HepG2 (cell line): Measurements from ENCODE around the gene ACAN. TPM values are rescaled to one million over a fixed set of nuclear protein-coding genes. Genes with fewer than 3 reads are reported as not detected.

Source experiments
- ATAC-seq: fragments of 200-7000 bp; cut with Tn5 transposase; 3 replicates; pipeline ENCODE4 v1.9.1; 2020; ENCODE audit warnings: mild to moderate bottlenecking, moderate library complexity
- BruUV-seq: library from RNA; stranded (reverse); fragments of 400-500 nt; replicated peaks from 2 replicates; lab custom pipeline; 2021; lab: Mats Ljungman, UMichigan
- CTCF ChIA-PET: fragments of 300-600 bp; formaldehyde crosslinking; extraction: SDS; loops from one replicate; lab custom pipeline; 2021; ENCODE audit warnings: low total read pairs, inconsistent platforms, low intra/inter-chr PET ratio; lab: Yijun Ruan, JAX
- POLR2A ChIA-PET: fragments of 350-600 bp; sonication (Branson Sonifier 250); formaldehyde crosslinking; loops from one replicate; lab custom pipeline; 2020; ENCODE audit warnings: antibody characterized with exemption, inconsistent platforms; lab: Yijun Ruan, JAX
- DNase-seq: peaks from one replicate; pipeline ENCODE4 v3.0.0-alpha.2; 2015; ENCODE audit warnings: low spot score
- FAIRE-seq: peaks from 3 replicates; lab custom pipeline; 2011; peaks lifted over from hg19 to GRCh38; lab: Jason Lieb, UNC
- H2AFZ ChIP-seq: one replicate; pipeline ENCODE4 v1.6.1; 2011; ENCODE audit warnings: low read length, inconsistent platforms
- H3K27ac ChIP-seq: fragments of 300-600 bp; 3 replicates; pipeline ENCODE4 v1.8.0; 2011; ENCODE audit warnings: mixed run types, mild to moderate bottlenecking, mixed read lengths, low read length, inconsistent platforms; ENCODE audit not compliant: insufficient read depth; ENCODE audit errors: extremely low read length
- H3K27me3 ChIP-seq, 2 experiments: fragments of 200-600 bp in 1 of 2; 2 replicates in 1 of 2; 3 replicates in 1 of 2; pipeline versions ENCODE4 v1.6.0 to v1.8.0; 2011; ENCODE audit warnings: low read length in 2 of 2, mild to moderate bottlenecking in 2 of 2, moderate library complexity in 2 of 2, inconsistent platforms in 1 of 2; ENCODE audit not compliant: insufficient read depth in 2 of 2, control insufficient read depth in 1 of 2
- H3K36me3 ChIP-seq, 2 experiments: fragments of 200-600 bp in 1 of 2; replicated peaks in 1 of 2; 2 replicates in 1 of 2; 3 replicates in 1 of 2; pipeline versions ENCODE4 v1.5.1 to v1.8.0; 2011; ENCODE audit warnings: low read length in 2 of 2, inconsistent platforms in 1 of 2; ENCODE audit not compliant: insufficient read depth in 2 of 2, control insufficient read depth in 1 of 2
- H3K4me1 ChIP-seq: 2 replicates; pipeline ENCODE4 v1.5.1; 2012; ENCODE audit warnings: low read length, inconsistent platforms; ENCODE audit not compliant: insufficient read depth
- H3K4me2 ChIP-seq: 2 replicates; pipeline ENCODE4 v1.6.0; 2011; ENCODE audit warnings: low read depth, low read length, inconsistent platforms
- H3K4me3 ChIP-seq, 3 experiments: fragments of 200-600 bp in 1 of 3; sonication (generic), shearing (Covaris generic) in 1 of 3; replicated peaks in 1 of 3; 2 replicates each; pipeline ENCODE4 v1.5.1; 2011 to 2016; ENCODE audit warnings: low read length in 3 of 3, inconsistent platforms in 2 of 3, low read depth in 2 of 3, mild to moderate bottlenecking in 2 of 3, control low read depth in 1 of 3, mixed read lengths in 1 of 3; ENCODE audit not compliant: insufficient read depth in 1 of 3
- H3K79me2 ChIP-seq: one replicate; pipeline ENCODE4 v1.6.1; 2011; ENCODE audit warnings: low read length, inconsistent platforms; ENCODE audit not compliant: insufficient read depth
- H3K9ac ChIP-seq: 2 replicates; pipeline ENCODE4 v1.6.0; 2011; ENCODE audit warnings: mild to moderate bottlenecking, low read depth, low read length, inconsistent platforms; ENCODE audit not compliant: insufficient read depth
- H3K9me3 ChIP-seq: 2 replicates; pipeline ENCODE4 v1.5.1; 2012; ENCODE audit warnings: mild to moderate bottlenecking, low read length
- H4K20me1 ChIP-seq: 2 replicates; pipeline ENCODE4 v1.6.0; 2011; ENCODE audit warnings: inconsistent platforms, mild to moderate bottlenecking, low read length, moderate library complexity; ENCODE audit not compliant: insufficient read depth
- AHR ChIP-seq: IDR thresholded peaks from 2 replicates; pipeline ENCODE4 v1.6.1; 2018; ENCODE audit warnings: missing genetic modification reagents, missing compliant biosample characterization
- BRD4 ChIP-seq: sonication (generic); formaldehyde crosslinking; IDR thresholded peaks from 2 replicates; pipeline ENCODE4 v1.4.0; 2020; ENCODE audit warnings: missing genetic modification reagents
- CC2D1A ChIP-seq: sonication (generic); formaldehyde crosslinking; IDR thresholded peaks from 2 replicates; pipeline ENCODE4 v1.8.1; 2023; ENCODE audit warnings: mild to moderate bottlenecking, missing genetic modification reagents
- CCAR2 ChIP-seq: fragments of 200-400 bp; formaldehyde crosslinking; optimal IDR thresholded peaks from 2 replicates; pipeline ENCODE3; 2018; ENCODE audit warnings: low read depth, mild to moderate bottlenecking, low read length, moderate library complexity
- ELF3 ChIP-seq: IDR thresholded peaks from 2 replicates; pipeline ENCODE4 v1.6.1; 2016; ENCODE audit warnings: missing genetic modification reagents, missing compliant biosample characterization
- KLF6 ChIP-seq: IDR thresholded peaks from 2 replicates; pipeline ENCODE4 v1.8.0; 2016; ENCODE audit warnings: missing biosample characterization, missing genetic modification reagents
- MAFF ChIP-seq: IDR thresholded peaks from 2 replicates; pipeline ENCODE4 v1.6.1; 2011; ENCODE audit warnings: low read depth, low read length, improper control_type of control experiment
- RFX5 ChIP-seq: IDR thresholded peaks from 2 replicates; pipeline ENCODE4 v1.6.1; 2011; ENCODE audit warnings: low read depth, low read length, improper control_type of control experiment
- RNF2 ChIP-seq: fragments of 450-650 bp; conservative IDR thresholded peaks from 2 replicates; pipeline ENCODE4 v1.6.1; 2016; ENCODE audit warnings: low read depth
- SALL1 ChIP-seq: sonication (generic); formaldehyde crosslinking; IDR thresholded peaks from 2 replicates; pipeline ENCODE4 v1.8.0; 2022; ENCODE audit warnings: mild to moderate bottlenecking, missing genetic modification reagents
- SP140L ChIP-seq: sonication (generic); formaldehyde crosslinking; IDR thresholded peaks from 2 replicates; pipeline ENCODE4 v1.4.0; 2020; ENCODE audit warnings: missing genetic modification reagents, borderline replicate concordance
- TEAD3 ChIP-seq: optimal IDR thresholded peaks from 2 replicates; pipeline ENCODE3; 2016; ENCODE audit warnings: borderline replicate concordance
- ZBTB38 ChIP-seq: sonication (generic); formaldehyde crosslinking; IDR thresholded peaks from 2 replicates; pipeline ENCODE4 v1.5.1; 2020; ENCODE audit warnings: mild to moderate bottlenecking, missing genetic modification reagents
- ZNF224 ChIP-seq: sonication (generic); formaldehyde crosslinking; IDR thresholded peaks from 2 replicates; pipeline ENCODE4 v1.5.0; 2020; ENCODE audit warnings: mild to moderate bottlenecking, missing genetic modification reagents
- ZNF264 ChIP-seq: sonication (generic); formaldehyde crosslinking; IDR thresholded peaks from 2 replicates; pipeline ENCODE4 v1.4.0; 2020; ENCODE audit warnings: missing genetic modification reagents
- ZNF329 ChIP-seq: sonication (generic); formaldehyde crosslinking; IDR thresholded peaks from 2 replicates; pipeline ENCODE4 v1.9.0; 2021; ENCODE audit warnings: low read depth, mild to moderate bottlenecking, missing genetic modification reagents
- ZNF468 ChIP-seq: sonication (generic); formaldehyde crosslinking; IDR thresholded peaks from 2 replicates; pipeline ENCODE4 v1.8.0; 2022; ENCODE audit warnings: mild to moderate bottlenecking, moderate library complexity, missing genetic modification reagents
- ZNF850 ChIP-seq: sonication (generic); formaldehyde crosslinking; conservative IDR thresholded peaks from 2 replicates; pipeline ENCODE4 v1.9.0; 2021; ENCODE audit warnings: mild to moderate bottlenecking, missing genetic modification reagents
- ZNF878 ChIP-seq: sonication (generic); formaldehyde crosslinking; IDR thresholded peaks from 2 replicates; pipeline ENCODE4 v1.8.1; 2023; ENCODE audit warnings: mild to moderate bottlenecking, missing genetic modification reagents, moderate library complexity
- WGBS: methylation state at CpG from one replicate; pipeline ENCODE4 v1.1.6; 2017; ENCODE audit warnings: low lambda C conversion rate; 5-methylcytosine and 5-hydroxymethylcytosine counted together
- in situ Hi-C: cut with HindIII; loops from 2 replicates; pipeline ENCODE4 v1.10.0; 2017; ENCODE audit warnings: low pct_unique_long_range_greater_than_20kb; ENCODE audit not compliant: extremely low pct_ligation_motif_present
- intact Hi-C: fragments of 100-400 bp; cut with micrococcal nuclease; formaldehyde crosslinking; loops from one replicate; pipeline ENCODE4 v1.10.0; 2022; ENCODE audit not compliant: unreplicated experiment
- polyA plus RNA-seq, 8 experiments: library from polyadenylated mRNA; depleted of rRNA in 3 of 8; stranded (reverse) in 7 of 8; unstranded in 1 of 8; fragments of >200 nt; fragmentation: Illumina TruSeq in 4 of 8; extraction: Trizol in 4 of 8; gene quantifications; 2 replicates each; pipeline versions ENCODE4 v1.2.1 to v1.2.3, GENCODE V29; 2011 to 2016; ENCODE audit warnings: low read depth in 4 of 8, missing spikeins in 1 of 8, mixed read lengths in 1 of 8; ENCODE audit not compliant: insufficient read depth in 1 of 8
- total RNA-seq, 5 experiments: library from RNA; depleted of rRNA; stranded (reverse); fragments of >200 nt; fragmentation: Illumina TruSeq; extraction: Trizol; gene quantifications; 2 replicates each; pipeline ENCODE4 v1.2.3, GENCODE V29; 2016; ENCODE audit warnings: low read depth in 1 of 5
- TF ChIP-seq, protein P1 (sequence below): sonication (generic); formaldehyde crosslinking; IDR thresholded peaks from 2 replicates; pipeline ENCODE4 v1.5.1; 2020; ENCODE audit warnings: mild to moderate bottlenecking, moderate library complexity, missing genetic modification reagents

The ACAN gene
- total and polyA plus RNA-seq, 2 of the 13 experiments (the other 11 are each of a cell fraction or from before 2014, with no cell fraction given), result not detected

DNA sequence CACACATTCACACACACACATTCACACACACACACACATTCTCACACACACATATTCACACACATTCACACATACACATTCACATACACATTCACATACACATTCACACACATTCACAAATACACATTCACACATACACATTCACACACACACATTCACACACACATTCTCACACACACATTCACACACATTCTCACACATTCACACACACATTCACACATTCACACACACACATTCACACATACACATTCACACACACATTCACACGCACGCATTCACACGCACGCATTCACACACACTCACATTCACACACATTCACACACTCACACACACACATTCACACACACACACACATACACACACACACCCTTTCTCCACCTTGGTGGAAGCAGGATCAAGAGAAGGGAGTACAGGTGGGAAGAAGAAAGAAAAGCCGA lies 97.8 kb downstream of the ACAN start:
- ATAC-seq, result no peak
- TF ChIP-seq KLF6 (CRISPR knock-in tag) (no peak), CCAR2 (no peak), ZNF264 (CRISPR knock-in tag) (no peak), CC2D1A (CRISPR knock-in tag) (no peak)
- Histone ChIP-seq H3K4me2 (no peak overlapping the region), H3K36me3 (no peaks in the 10 kb centered on the region), H2AFZ (no peak overlapping the region), H3K27me3 (peaks cover 0 to 7% of the 10 kb centered on the region in 2 experiments; a peak in 2 of 5 replicates), H3K27ac (no peak overlapping the region), H3K9me3 (no peaks in the 10 kb centered on the region), H4K20me1 (0 out of 2 replicates have a peak, but pooled peaks cover 3% of the 10 kb centered on the region), H3K79me2 (no peaks in the 10 kb centered on the region), H3K4me1 (peaks cover 27% of the 10 kb centered on the region), H3K4me3 (no peak overlapping the region), H3K9ac (no peak overlapping the region)
- FAIRE-seq, result no peak
- in situ Hi-C loops (loop anchor here (5.0 to 10.0 kb wide), 2 partner anchors 101 to 274 kb away; no protein-coding TSS in a partner anchor), intact Hi-C loops (no loop called here)
- ChIA-PET POLR2A (no interaction called here), CTCF (no interaction called here)
- no TSS peak for BruUV-seq
- no peak for DNase-seq
- WGBS, result 75% methylated on average over 5 of the region's 5 CpGs

DNA sequence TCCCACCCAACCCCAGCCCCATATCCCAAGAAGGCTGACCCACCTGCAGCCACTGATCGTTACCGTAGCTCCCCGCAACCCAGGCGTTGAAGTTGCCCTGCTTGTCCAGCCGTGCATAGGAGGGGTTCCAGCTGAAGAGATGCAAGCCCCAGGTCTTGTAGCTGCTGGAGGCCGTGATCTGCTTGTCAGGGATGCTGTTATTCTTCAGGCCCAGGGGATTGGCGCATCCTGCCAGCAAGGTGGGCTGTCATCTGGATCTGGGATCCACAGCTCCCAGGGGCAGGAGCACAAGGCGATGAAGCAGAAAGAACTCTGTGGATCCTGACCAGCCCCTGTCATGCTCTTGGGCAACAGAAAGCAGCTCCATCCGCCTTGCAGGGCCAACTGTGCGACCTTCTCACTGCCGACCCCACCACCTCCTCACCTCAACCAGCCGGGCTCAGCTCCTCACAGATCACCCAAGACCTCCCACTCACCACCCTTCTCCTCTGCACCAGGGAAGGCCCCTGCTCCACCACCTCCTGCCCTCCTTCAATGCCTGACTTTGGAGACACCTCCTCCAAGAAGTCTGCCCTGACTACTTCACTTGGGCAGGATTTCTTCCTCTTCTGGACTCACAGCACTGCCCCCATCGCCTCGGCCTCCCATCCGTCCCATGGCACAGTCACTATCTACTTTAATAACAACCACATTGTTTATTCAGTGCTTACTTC lies 98.4 kb downstream of the ACAN start:
- Histone ChIP-seq H3K27ac (no peak overlapping the region), H4K20me1 (0 out of 2 replicates have a peak, but pooled peaks cover 3% of the 10 kb centered on the region), H3K4me3 (no peak overlapping the region), H3K4me1 (peaks cover 21% of the 10 kb centered on the region), H3K27me3 (peaks cover 0 to 2% of the 10 kb centered on the region in 2 experiments; a peak in 2 of 5 replicates), H3K9ac (no peak overlapping the region), H3K9me3 (no peaks in the 10 kb centered on the region), H3K4me2 (no peak overlapping the region), H3K36me3 (no peaks in the 10 kb centered on the region), H3K79me2 (no peaks in the 10 kb centered on the region), H2AFZ (no peak overlapping the region)
- intact Hi-C loops, result no loop called here
- in situ Hi-C loops, result loop anchor here (5.0 to 10.0 kb wide), 2 partner anchors 101 to 273 kb away; no protein-coding TSS in a partner anchor
- FAIRE-seq (no peak), DNase-seq (no peak), ATAC-seq (no peak)
- CTCF ChIA-PET, result no interaction called here
- BruUV-seq, result no TSS peak
- WGBS, result 59% methylated on average over 9 of the region's 15 CpGs
- POLR2A ChIA-PET, result no interaction called here
- TF ChIP-seq ZNF850 (CRISPR knock-in tag) (no peak), MAFF (no peak), SP140L (CRISPR knock-in tag) (no peak), SALL1 (CRISPR knock-in tag) (no peak), RFX5 (no peak), AHR (no peak), ZNF878 (no peak), ZNF224 (CRISPR knock-in tag) (no peak), BRD4 (CRISPR knock-in tag) (no peak), ZBTB38 (CRISPR knock-in tag) (no peak), ZNF329 (CRISPR knock-in tag) (no peak), ELF3 (CRISPR knock-in tag) (no peak), RNF2 (no peak), TEAD3 (no peak), ZNF468 (no peak)
- TF ChIP-seq, protein P1, sequence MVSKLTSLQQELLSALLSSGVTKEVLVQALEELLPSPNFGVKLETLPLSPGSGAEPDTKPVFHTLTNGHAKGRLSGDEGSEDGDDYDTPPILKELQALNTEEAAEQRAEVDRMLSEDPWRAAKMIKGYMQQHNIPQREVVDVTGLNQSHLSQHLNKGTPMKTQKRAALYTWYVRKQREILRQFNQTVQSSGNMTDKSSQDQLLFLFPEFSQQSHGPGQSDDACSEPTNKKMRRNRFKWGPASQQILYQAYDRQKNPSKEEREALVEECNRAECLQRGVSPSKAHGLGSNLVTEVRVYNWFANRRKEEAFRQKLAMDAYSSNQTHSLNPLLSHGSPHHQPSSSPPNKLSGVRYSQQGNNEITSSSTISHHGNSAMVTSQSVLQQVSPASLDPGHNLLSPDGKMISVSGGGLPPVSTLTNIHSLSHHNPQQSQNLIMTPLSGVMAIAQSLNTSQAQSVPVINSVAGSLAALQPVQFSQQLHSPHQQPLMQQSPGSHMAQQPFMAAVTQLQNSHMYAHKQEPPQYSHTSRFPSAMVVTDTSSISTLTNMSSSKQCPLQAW (CRISPR knock-in tag), result no peak
